A549 (cell line): ENCODE results near the gene SLC12A7. TPM values are rescaled to one million over a fixed set of nuclear protein-coding genes. Genes with fewer than 3 reads are reported as not detected.

Experiments used
- ATAC-seq, 2 experiments: fragments of 200-7000 bp in 1 of 2; fragments of >200 bp in 1 of 2; cut with Nextera tagmentation in 1 of 2; cut with Tn5 transposase in 1 of 2; 3 replicates each; pipeline versions ENCODE4 v1.8.0 to v1.9.1; 2018 to 2020; ENCODE audit warnings: mild to moderate bottlenecking in 1 of 2, moderate library complexity in 1 of 2
- CTCF ChIA-PET: fragments of 300-600 bp; sonication (Branson Sonifier 250); formaldehyde crosslinking; extraction: SDS; loops from one replicate; lab custom pipeline; 2021; ENCODE audit warnings: antibody characterized with exemption, inconsistent platforms; lab: Yijun Ruan, JAX
- POLR2A ChIA-PET: fragments of 350-600 bp; formaldehyde crosslinking; extraction: SDS; loops from one replicate; lab custom pipeline; 2021; ENCODE audit warnings: antibody characterized with exemption, inconsistent platforms; lab: Yijun Ruan, JAX
- DNase-seq, 2 experiments: peaks; one replicate each; pipeline versions ENCODE4 v3.0.0 to v3.0.0-alpha.2; 2011 to 2016; ENCODE audit warnings: low read depth in 1 of 2, low spot score in 1 of 2
- FAIRE-seq: peaks from 2 replicates; lab custom pipeline; 2011; peaks lifted over from hg19 to GRCh38; lab: Jason Lieb, UNC
- H3K27ac ChIP-seq, 2 experiments: fragments of >200 bp; sonication (Bioruptor Twin); formaldehyde crosslinking; 3 replicates each; pipeline ENCODE4 v1.5.1; 2016 to 2017
- H3K4me1 ChIP-seq: fragments of >200 bp; sonication (Bioruptor Twin); formaldehyde crosslinking; 3 replicates; pipeline ENCODE4 v1.6.1; 2016
- H3K4me2 ChIP-seq: fragments of >200 bp; sonication (Bioruptor Twin); formaldehyde crosslinking; 3 replicates; pipeline ENCODE4 v1.6.1; 2016
- H3K4me3 ChIP-seq: fragments of >200 bp; sonication (Bioruptor Twin); formaldehyde crosslinking; 3 replicates; pipeline ENCODE4 v1.5.1; 2016
- H3K9me3 ChIP-seq: fragments of >200 bp; sonication (Bioruptor Twin); formaldehyde crosslinking; 3 replicates; pipeline ENCODE4 v1.6.1; 2016
- FOXS1 ChIP-seq: fragments of 250-450 bp; sonication (Bioruptor Pico); IDR thresholded peaks from 2 replicates; pipeline ENCODE4 v1.5.0; 2020; ENCODE audit warnings: mild to moderate bottlenecking, moderate library complexity
- HDAC2 ChIP-seq: fragments of 200-600 bp; sonication (generic); IDR thresholded peaks from 2 replicates; pipeline ENCODE4 v1.6.1; 2016
- HOXB13 ChIP-seq: fragments of 250-450 bp; sonication (Bioruptor Pico); IDR thresholded peaks from 2 replicates; pipeline ENCODE4 v1.5.0; 2020; ENCODE audit warnings: low read depth, mild to moderate bottlenecking, moderate library complexity
- MAZ ChIP-seq: fragments of 150-350 bp; IDR thresholded peaks from 2 replicates; pipeline ENCODE4 v1.6.1; 2014; ENCODE audit warnings: antibody characterized with exemption, low read depth, low read length, borderline replicate concordance
- NPAS2 ChIP-seq: fragments of 250-450 bp; sonication (Bioruptor Pico); IDR thresholded peaks from 2 replicates; pipeline ENCODE4 v1.8.0; 2022; ENCODE audit warnings: mild to moderate bottlenecking, moderate library complexity, borderline replicate concordance
- NR3C1 ChIP-seq: fragments of >200 bp; sonication (Bioruptor Twin); formaldehyde crosslinking; IDR thresholded peaks from 3 replicates; pipeline ENCODE4 v1.6.1; 2017
- PHF8 ChIP-seq: fragments of 200-600 bp; sonication (generic); IDR thresholded peaks from 2 replicates; pipeline ENCODE4 v1.6.1; 2016; ENCODE audit warnings: low read depth, mild to moderate bottlenecking, antibody characterized with exemption, moderate library complexity, borderline replicate concordance
- RAD21 ChIP-seq, 2 experiments: fragments of >200 bp in 1 of 2; sonication (Bioruptor Twin) in 1 of 2; formaldehyde crosslinking in 1 of 2; IDR thresholded peaks in 1 of 2; conservative IDR thresholded peaks in 1 of 2; 2 replicates in 1 of 2; 3 replicates in 1 of 2; pipeline ENCODE4 v1.6.1; 2012 to 2018; ENCODE audit warnings: inconsistent platforms in 1 of 2
- RNF2 ChIP-seq: fragments of 200-600 bp; sonication (generic); IDR thresholded peaks from 2 replicates; pipeline ENCODE4 v1.6.1; 2016; ENCODE audit warnings: low read depth, mild to moderate bottlenecking, antibody characterized with exemption, moderate library complexity, borderline replicate concordance
- SMC3 ChIP-seq: fragments of >200 bp; sonication (Bioruptor Twin); formaldehyde crosslinking; IDR thresholded peaks from 3 replicates; pipeline ENCODE4 v1.6.1; 2018; ENCODE audit warnings: inconsistent platforms
- SREBF2 ChIP-seq: fragments of 450-650 bp; IDR thresholded peaks from 2 replicates; pipeline ENCODE4 v1.6.1; 2014; ENCODE audit warnings: mild to moderate bottlenecking, moderate library complexity
- TP53 ChIP-seq: fragments of 250-450 bp; sonication (Bioruptor Pico); IDR thresholded peaks from 2 replicates; pipeline ENCODE4 v1.5.0; 2021; ENCODE audit warnings: mild to moderate bottlenecking, moderate library complexity
- ZNF302 ChIP-seq: fragments of 250-450 bp; sonication (Bioruptor Pico); IDR thresholded peaks from 2 replicates; pipeline ENCODE4 v1.9.0; 2021; ENCODE audit warnings: inconsistent platforms, mild to moderate bottlenecking, moderate library complexity
- WGBS: methylation state at CpG from one replicate; pipeline ENCODE4 v1.1.6; 2017; ENCODE audit errors: missing lambda C conversion rate; 5-methylcytosine and 5-hydroxymethylcytosine counted together
- polyA plus RNA-seq, 4 experiments: library from polyadenylated mRNA; depleted of rRNA in 3 of 4; stranded (reverse); fragments of >200 nt; fragmentation: RNase III in 1 of 4; extraction: RNeasy Plus Mini Kit Qiagen cat#74134 plus additional on column Dnase treatment in 1 of 4; gene quantifications; 2 replicates in 3 of 4; 3 replicates in 1 of 4; pipeline ENCODE4 v1.2.3, GENCODE V29; 2011 to 2017
- TF ChIP-seq, protein P1 (sequence below): fragments of >200 bp; sonication (Bioruptor Twin); formaldehyde crosslinking; IDR thresholded peaks from 3 replicates; pipeline ENCODE4 v1.6.1; 2016
- TF ChIP-seq, protein P2 (sequence below): fragments of >200 bp; sonication (Bioruptor Twin); formaldehyde crosslinking; IDR thresholded peaks from 3 replicates; pipeline ENCODE4 v1.5.1; 2016
- TF ChIP-seq, protein P3 (sequence below): fragments of 250-450 bp; sonication (Bioruptor Pico); IDR thresholded peaks from 2 replicates; pipeline ENCODE4 v1.5.0; 2021; ENCODE audit warnings: mild to moderate bottlenecking, moderate library complexity, borderline replicate concordance
- TF ChIP-seq, protein P4 (sequence below): IDR thresholded peaks from 2 replicates; pipeline ENCODE4 v1.6.1; 2012
- TF ChIP-seq, protein P5 (sequence below): fragments of 250-450 bp; sonication (Bioruptor Pico); IDR thresholded peaks from 2 replicates; pipeline ENCODE4 v1.5.0; 2020; ENCODE audit warnings: low read depth, mild to moderate bottlenecking, moderate library complexity

Gene SLC12A7
- polyA plus RNA-seq, 2 of the 4 experiments (the other 2 are of a cell fraction) = 11.2 to 22.5 TPM

DNA sequence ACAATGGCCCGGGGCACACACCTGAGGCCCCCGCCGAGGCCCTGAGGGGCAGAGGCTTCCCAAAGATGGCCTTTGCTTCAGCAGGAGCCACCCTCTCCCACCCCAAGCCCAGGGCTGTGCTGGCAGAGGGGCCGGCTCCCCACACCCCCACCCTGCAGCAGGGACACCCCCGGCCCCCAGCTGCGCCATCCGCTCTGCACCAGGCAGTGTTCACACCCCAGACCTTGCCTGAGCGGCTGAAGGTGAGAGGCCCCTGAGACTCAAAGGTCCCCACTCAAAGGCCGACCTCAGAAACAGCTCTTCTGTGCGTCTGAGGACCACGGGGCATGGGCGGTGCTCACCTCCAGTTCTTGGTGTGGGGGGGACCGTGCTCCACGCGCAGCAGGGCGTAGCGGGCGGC is 37.6 kb downstream of the SLC12A7 start:
- H3K4me3 ChIP-seq = no peak overlapping the region
- DNase-seq = no peak
- POLR2A ChIA-PET = no interaction called here
- no peak for ATAC-seq
- CTCF ChIA-PET = interaction anchor here (1.7 kb wide), 1 partner anchor 66 kb away, joined by 4 read pairs; no protein-coding TSS in a partner anchor
- H3K4me2 ChIP-seq = no peak overlapping the region
- H3K9me3 ChIP-seq = no peaks in the 10 kb centered on the region
- no peaks in the 10 kb centered on the region for H3K4me1 ChIP-seq
- WGBS = 79% methylated on average over 3 of the region's 18 CpGs
- no peak for FAIRE-seq
- TF ChIP-seq HDAC2 (no peak), NR3C1 (no peak), MAZ (no peak), SMC3 (no peak), RAD21 (conservative IDR thresholded peaks at IDR 0.05 in 1 of 2, IDR thresholded peaks at IDR 0.05 in 1 of 2) (no peak), PHF8 (no peak), RNF2 (no peak), SREBF2 (no peak)
- TF ChIP-seq, protein P1, sequence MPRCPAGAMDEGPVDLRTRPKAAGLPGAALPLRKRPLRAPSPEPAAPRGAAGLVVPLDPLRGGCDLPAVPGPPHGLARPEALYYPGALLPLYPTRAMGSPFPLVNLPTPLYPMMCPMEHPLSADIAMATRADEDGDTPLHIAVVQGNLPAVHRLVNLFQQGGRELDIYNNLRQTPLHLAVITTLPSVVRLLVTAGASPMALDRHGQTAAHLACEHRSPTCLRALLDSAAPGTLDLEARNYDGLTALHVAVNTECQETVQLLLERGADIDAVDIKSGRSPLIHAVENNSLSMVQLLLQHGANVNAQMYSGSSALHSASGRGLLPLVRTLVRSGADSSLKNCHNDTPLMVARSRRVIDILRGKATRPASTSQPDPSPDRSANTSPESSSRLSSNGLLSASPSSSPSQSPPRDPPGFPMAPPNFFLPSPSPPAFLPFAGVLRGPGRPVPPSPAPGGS = no peak
- TF ChIP-seq, protein P2, sequence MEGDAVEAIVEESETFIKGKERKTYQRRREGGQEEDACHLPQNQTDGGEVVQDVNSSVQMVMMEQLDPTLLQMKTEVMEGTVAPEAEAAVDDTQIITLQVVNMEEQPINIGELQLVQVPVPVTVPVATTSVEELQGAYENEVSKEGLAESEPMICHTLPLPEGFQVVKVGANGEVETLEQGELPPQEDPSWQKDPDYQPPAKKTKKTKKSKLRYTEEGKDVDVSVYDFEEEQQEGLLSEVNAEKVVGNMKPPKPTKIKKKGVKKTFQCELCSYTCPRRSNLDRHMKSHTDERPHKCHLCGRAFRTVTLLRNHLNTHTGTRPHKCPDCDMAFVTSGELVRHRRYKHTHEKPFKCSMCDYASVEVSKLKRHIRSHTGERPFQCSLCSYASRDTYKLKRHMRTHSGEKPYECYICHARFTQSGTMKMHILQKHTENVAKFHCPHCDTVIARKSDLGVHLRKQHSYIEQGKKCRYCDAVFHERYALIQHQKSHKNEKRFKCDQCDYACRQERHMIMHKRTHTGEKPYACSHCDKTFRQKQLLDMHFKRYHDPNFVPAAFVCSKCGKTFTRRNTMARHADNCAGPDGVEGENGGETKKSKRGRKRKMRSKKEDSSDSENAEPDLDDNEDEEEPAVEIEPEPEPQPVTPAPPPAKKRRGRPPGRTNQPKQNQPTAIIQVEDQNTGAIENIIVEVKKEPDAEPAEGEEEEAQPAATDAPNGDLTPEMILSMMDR = no peak
- TF ChIP-seq, protein P3, sequence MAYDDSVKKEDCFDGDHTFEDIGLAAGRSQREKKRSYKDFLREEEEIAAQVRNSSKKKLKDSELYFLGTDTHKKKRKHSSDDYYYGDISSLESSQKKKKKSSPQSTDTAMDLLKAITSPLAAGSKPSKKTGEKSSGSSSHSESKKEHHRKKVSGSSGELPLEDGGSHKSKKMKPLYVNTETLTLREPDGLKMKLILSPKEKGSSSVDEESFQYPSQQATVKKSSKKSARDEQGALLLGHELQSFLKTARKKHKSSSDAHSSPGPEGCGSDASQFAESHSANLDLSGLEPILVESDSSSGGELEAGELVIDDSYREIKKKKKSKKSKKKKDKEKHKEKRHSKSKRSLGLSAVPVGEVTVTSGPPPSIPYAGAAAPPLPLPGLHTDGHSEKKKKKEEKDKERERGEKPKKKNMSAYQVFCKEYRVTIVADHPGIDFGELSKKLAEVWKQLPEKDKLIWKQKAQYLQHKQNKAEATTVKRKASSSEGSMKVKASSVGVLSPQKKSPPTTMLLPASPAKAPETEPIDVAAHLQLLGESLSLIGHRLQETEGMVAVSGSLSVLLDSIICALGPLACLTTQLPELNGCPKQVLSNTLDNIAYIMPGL (CRISPR knock-in tag) = no peak
- TF ChIP-seq, protein P4, sequence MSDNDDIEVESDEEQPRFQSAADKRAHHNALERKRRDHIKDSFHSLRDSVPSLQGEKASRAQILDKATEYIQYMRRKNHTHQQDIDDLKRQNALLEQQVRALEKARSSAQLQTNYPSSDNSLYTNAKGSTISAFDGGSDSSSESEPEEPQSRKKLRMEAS = no peak
- no peak overlapping the region for H3K27ac ChIP-seq

DNA sequence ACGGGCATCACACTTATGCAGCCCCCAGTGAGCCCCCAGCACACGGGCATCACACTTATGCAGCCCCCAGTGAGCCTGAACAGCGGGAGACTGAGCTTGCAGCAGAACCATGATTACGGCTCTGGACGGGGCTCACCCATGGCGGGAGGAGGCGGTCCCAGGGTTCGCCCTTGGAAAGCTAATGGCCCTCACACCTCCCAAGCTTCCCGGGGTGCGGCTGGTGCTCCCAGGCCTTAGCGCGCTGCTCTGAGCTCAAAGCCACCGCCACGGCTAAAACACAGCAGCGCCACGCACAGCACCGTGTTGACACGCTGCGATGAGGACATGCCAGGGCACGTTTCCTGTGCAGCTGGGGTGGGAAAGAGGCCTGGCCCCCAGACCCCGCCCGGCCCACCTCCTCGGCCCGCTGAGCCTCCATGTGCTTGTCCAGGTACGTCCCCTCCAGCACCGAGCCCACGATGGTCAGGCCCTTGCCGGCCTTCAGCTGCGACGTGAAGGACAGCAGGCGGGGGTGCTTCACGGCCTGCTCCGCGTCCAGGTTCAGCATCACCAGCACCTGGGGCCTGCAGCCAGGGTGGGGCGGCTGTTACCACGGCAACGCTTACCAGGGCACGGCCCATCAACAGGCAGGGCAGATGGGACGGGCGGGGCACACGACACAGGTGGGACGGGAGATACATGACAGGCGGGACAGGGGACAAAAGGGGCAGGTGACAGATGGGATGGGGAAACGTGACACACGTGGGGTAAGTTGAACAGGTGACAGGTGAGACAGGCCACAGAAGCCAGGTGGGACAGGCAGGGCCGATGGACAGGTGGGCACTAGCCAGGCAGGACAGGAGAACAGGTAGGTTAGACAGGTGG is 38.4 kb downstream of the SLC12A7 start:
- FAIRE-seq (no peak), DNase-seq (no peak), ATAC-seq (no peak)
- 92% methylated on average over 33 of the region's 46 CpGs for WGBS
- Histone ChIP-seq H3K27ac (peak overlapping the region; percentile 24 to 72; a peak in 3 of 6 replicates), H3K4me3 (no peak overlapping the region), H3K9me3 (no peaks in the 10 kb centered on the region), H3K4me1 (no peaks in the 10 kb centered on the region)
- ChIA-PET POLR2A (no interaction called here), CTCF (interaction anchor here (1.0 to 1.7 kb wide), 2 partner anchors 19 to 67 kb away, joined by 3 to 4 read pairs; no protein-coding TSS in a partner anchor)
- TF ChIP-seq, protein P5, sequence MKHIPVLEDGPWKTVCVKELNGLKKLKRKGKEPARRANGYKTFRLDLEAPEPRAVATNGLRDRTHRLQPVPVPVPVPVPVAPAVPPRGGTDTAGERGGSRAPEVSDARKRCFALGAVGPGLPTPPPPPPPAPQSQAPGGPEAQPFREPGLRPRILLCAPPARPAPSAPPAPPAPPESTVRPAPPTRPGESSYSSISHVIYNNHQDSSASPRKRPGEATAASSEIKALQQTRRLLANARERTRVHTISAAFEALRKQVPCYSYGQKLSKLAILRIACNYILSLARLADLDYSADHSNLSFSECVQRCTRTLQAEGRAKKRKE (CRISPR knock-in tag) = no peak
- no peak for TF ChIP-seq FOXS1 (CRISPR knock-in tag)
- no peak for TF ChIP-seq NPAS2
- no peak for TF ChIP-seq TP53 (CRISPR knock-in tag)
- no peak for TF ChIP-seq ZNF302
- no peak for TF ChIP-seq HOXB13
- TF ChIP-seq, all 56 proteins: peak for 0
- H3K4me2 ChIP-seq = no peak overlapping the region
